Iris pigment epithelial cell (primary cell): ENCODE data around the gene EIF6.
A peak's percentile ranks its signal among the peaks of the same experiment; 100 is the strongest.
"Not testable (repeated sequence)": the region's sequence is repeated elsewhere in the genome, so short reads cannot be mapped to it uniquely, and the experiment has no call there.

Experiments
- DNase-seq: peaks from one replicate; pipeline ENCODE4 v3.0.0-alpha.2; 2011; ENCODE audit warnings: low read depth

EIF6 gene

GRCh38 chr20:35284267-35284991 is at the start of gene EIF6:
EIF6 (minus strand) TSS chr20:35284772; CDS start chr20:35284487, 285 bp downstream.
- peak; percentile 87 for DNase-seq

- DNase-seq, result no peak
Measured at GRCh38 chr20:35333606-35334005, 49.0 kb upstream of the EIF6 start.

GRCh38 chr20:35332540-35333200 is 48.1 kb upstream of the EIF6 start:
- DNase-seq, result no peak

- DNase-seq, result peak; percentile 33
Measured at GRCh38 chr20:35329435-35330139, 45.0 kb upstream of the EIF6 start.

- DNase-seq, result no peak
Measured at GRCh38 chr20:35328689-35329088, 44.1 kb upstream of the EIF6 start.

GRCh38 chr20:35328095-35328685 is 43.6 kb upstream of the EIF6 start:
- no peak for DNase-seq

GRCh38 chr20:35327074-35327976 is 42.8 kb upstream of the EIF6 start:
- DNase-seq, result peak; percentile 71

- no peak for DNase-seq
Measured at GRCh38 chr20:35326740-35327073, 42.1 kb upstream of the EIF6 start.

- DNase-seq, result peak; percentile 55
Measured at GRCh38 chr20:35326021-35326739, 41.6 kb upstream of the EIF6 start.

- DNase-seq, result no peak
Measured at GRCh38 chr20:35325401-35325800, 40.8 kb upstream of the EIF6 start.

GRCh38 chr20:35320396-35321126 is 36.0 kb upstream of the EIF6 start:
- DNase-seq, result peak; percentile 78

- peak; percentile 83 for DNase-seq
Measured at GRCh38 chr20:35319871-35320197, 35.3 kb upstream of the EIF6 start.

- peak; percentile 83 for DNase-seq
Measured at GRCh38 chr20:35319192-35319870, 34.8 kb upstream of the EIF6 start.

- DNase-seq, result peak; percentile 95
Measured at GRCh38 chr20:35318502-35319157, 34.1 kb upstream of the EIF6 start.

- no peak for DNase-seq
Measured at GRCh38 chr20:35317416-35318210, 33.0 kb upstream of the EIF6 start.

- no peak for DNase-seq
Measured at GRCh38 chr20:35316086-35316485, 31.5 kb upstream of the EIF6 start.

GRCh38 chr20:35315632-35316020 is 31.1 kb upstream of the EIF6 start:
- not testable (repeated sequence) for DNase-seq

GRCh38 chr20:35314816-35315631 is 30.5 kb upstream of the EIF6 start:
- peak; percentile 71 for DNase-seq
